Activated effector memory CD4-positive, alpha-beta T cell treated with anti-CD3 and anti-CD28 coated beads, Interleukin-2, amount 50 U/mL, for 16 hours (primary cell): ENCODE data around the gene GUCA2B.

ENCODE experiments used
- DNase-seq: peaks from one replicate; pipeline ENCODE4 v3.0.0-alpha.2; 2020

GUCA2B gene

DNA sequence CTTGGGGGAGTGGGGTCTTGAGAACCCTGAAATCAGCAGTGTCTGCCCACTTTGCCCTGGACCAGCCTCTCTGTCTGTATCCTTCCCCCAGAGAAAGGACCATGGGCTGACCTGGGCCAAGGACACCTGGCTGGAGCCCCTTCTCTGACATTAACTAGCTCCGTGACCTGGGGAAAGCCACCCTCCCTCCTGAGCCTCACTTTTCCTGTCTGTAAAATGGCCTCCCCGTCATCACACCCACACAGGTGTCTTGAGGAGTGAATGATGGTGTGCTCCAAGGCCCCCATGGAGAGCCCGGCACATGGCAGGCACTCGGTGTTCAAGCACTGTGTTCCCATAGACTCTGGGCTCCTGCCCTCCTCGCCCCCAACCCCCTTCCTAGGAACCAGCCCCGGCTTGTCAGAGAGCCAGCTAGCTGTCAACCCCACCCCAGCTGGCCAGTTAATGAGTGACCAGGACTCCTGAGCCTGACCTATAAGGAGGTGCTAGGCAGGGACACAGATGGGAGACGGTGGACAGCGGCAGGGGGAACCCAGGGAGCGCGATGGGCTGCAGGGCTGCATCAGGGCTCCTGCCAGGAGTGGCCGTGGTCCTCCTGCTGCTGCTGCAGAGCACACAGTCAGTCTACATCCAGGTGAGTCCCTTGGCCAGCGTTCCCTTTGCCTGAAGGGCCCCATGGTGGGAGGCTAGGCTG is at the start of gene GUCA2B:
Gene GUCA2B (plus strand): TSS at position 504 of the 694 bp plus-strand sequence. CDS start 41 bp downstream, at position 545.
- no peak for DNase-seq

DNA sequence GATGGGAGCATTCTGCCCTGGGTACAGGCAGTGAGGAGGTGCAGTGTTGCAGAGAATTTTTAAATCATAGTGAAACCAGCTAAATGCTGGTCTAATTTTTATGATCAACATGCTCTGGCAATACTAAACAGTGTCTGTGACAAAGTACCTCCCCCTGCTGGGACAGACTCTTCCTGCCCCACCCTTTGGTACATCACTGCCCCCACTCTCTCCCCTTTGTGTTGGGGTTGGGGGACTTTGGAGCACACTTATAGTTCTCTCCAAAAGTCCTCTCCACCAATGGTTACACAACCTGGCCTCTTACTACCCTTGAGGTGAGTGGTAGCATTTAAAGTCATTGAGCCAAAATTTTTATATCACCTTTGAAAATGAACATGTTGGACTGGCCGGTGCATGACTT is 48.2 kb upstream of the GUCA2B start:
- DNase-seq: no peak

DNA sequence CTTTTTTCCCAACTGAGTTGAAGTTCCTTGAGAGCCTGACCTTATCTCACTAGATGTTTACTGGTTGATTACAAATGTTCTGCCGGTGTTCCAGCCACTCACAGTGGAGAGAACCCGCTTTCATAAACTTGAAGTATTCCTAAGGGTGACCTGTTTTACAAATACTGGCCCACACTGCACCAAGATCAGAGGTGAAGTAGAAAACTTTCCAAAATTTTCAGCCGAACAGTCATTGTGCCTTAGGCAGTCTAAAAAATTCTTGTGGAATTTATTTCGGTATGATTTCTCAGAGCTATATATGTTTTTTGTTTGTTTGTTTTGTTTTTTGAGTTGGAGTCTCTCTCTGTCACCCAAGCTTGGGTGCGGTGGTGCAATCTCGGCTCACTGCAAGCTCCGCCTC is 44.9 kb upstream of the GUCA2B start:
- DNase-seq: no peak

DNA sequence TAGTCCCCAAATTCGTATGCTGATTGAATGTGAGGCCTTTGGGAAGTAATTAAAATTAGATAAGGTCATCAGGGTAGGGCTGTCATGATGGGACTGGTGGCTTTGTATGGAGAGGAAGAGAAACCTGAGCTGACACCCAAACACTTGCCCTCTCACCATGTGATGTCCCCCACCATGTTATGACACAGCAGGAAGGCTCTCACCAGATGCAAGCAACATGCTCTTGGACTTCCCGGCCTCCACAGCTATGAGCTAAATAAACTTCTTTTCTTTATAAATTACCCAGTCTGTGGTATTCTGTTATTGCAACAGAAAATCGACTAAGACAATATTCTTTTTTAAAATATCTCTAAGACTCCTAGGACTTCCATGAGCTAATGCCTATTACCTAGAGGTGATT is 43.6 kb upstream of the GUCA2B start:
- DNase-seq: no peak

DNA sequence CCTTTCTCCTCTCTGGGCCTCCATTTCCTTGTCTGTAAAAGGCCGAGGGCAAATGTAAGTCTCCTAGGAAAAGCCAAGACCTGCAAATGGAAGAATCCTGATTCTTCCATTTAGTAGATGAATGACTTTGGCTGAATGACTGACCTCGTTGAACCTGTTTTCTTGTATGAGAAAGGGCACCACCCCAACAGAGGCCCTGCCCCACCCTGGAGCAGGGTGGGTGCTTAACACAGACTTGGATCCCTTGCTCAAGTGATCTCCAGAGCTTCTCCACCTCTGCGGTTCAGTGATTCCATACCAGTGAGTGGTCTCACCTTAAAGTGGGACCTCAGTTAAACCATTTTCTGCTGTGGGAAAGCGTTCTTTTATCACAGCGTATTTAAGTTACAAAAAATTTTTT is 39.0 kb upstream of the GUCA2B start:
- no peak for DNase-seq

DNA sequence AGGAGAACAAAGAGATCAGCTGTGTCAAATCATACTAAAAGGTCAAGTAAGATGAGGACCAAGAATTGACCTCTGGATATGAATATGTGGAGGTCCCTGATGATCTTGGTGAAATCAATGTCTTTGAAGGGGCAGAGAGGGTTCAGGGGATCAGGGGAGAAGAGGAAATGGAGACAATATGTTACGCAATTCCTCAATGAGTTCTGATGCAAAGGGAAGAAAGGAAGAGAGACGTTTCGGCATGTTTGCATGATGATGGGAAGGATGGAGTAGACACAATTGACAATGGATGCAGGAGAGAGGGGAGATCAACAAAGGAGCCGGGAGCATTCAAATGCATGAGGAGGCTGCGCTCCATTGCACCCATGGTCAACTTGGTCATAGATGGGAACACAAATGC is 36.0 kb upstream of the GUCA2B start:
- no peak for DNase-seq

DNA sequence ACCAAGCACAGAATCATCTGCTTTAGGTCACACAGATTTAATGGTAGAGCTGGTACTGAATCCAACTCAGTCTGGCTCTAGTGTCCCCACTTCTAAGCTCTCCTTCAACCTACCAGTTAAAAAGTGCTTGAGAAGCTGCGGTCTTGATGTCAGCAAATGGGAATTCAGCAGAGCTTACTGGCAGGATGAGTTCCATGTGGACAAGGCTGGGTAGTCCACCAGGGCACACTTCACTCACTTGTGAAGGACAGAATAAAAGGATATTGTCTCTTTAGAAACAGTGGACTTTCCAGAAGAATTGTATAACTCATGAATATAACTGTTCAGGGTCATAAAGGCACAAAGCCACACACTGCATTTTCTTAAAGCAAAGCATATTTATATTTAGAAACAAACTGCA is 35.1 kb upstream of the GUCA2B start:
- no peak for DNase-seq

DNA sequence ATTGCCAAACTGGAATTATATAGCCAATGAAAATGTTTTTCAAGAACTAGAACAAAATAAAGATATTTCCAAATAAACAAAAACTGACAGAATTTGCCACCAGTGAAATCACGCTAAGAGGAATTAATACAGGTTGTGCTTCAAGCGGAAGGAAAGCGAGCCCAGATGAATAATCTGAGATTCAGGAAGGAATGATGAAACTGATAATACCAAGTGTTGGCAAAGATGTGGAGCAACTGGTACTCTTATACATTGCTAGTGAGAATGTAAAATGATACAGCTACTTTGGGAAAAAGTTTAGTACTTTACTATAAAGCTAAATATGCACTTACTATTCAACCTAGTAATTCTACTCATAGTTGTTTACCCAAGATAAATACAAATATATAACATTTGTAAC is 30.8 kb upstream of the GUCA2B start:
- DNase-seq: no peak

DNA sequence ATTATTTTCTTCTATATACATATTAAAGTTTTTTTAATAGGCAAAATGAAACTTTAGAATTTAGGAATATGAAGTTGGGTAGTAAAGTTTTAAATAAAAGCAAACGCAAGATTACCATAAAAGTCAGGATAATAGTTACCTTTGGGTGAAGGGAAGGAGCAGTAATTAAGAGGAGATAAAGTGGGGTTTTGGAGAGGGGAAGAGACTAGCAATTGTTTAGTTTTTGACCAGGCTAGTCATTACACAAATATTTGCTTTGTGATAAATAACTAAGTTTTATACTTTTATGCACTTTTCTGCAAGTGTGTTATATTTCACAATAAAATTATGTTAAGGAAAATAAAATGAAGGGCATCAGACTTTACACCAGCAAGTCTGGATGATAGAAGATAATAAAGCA is 27.7 kb upstream of the GUCA2B start:
- no peak for DNase-seq

DNA sequence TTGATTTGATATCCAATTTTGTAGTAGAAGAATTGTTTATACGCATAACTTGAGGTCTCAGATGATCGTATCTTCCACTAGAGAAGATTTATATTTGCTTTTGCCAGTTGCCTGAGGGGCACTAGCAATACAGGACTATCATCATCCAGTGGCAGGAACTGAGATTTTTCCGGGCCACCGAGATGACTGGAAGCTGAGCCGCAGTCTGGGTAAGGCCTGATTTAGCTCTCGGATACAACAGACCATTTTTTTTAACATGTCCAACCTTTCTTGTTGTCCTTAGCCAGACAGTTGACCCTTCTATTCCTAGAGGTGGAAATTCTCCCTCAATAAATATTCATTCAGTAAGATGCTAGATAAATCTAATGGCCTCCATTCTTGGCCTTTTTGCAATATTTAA is 25.4 kb upstream of the GUCA2B start:
- no peak for DNase-seq

DNA sequence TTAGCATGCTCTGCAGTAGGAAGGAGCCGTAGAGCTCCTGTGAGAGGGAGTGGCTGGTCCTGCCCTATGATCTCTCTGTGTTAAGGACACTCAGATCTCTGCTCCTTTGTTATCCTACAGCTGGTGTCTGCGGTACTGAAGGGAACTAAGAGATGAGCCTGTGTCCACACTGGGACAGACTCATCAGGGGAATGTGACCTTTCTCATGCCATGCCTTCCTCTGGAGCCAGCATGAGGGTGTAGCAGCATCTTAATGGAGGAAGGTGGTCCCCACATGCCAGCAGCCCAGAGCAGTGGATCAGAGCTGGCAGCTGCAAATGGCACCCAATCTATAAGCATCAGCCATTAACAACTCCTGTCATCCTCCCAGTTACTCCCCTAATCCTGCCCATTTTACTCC is 24.7 kb upstream of the GUCA2B start:
- no peak for DNase-seq

DNA sequence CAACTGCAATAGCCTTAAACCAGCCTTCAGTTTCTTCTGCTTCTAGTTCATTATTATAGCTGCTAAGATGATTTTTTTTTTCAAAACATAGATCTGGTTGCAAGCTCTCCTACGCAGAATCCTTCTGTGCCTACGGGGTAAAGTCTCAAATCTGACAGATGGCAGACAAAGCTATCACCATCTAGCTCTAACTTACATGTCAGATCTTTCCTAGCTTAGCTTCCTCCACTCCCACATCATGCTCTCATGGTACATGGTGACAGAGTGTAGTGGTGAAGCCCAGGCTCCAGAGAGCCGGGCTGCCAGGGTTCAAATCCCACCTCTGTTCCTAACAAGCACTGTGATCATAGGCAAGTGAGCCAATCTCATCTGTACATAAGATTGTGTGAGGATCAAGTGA is 24.2 kb upstream of the GUCA2B start:
- DNase-seq: no peak

DNA sequence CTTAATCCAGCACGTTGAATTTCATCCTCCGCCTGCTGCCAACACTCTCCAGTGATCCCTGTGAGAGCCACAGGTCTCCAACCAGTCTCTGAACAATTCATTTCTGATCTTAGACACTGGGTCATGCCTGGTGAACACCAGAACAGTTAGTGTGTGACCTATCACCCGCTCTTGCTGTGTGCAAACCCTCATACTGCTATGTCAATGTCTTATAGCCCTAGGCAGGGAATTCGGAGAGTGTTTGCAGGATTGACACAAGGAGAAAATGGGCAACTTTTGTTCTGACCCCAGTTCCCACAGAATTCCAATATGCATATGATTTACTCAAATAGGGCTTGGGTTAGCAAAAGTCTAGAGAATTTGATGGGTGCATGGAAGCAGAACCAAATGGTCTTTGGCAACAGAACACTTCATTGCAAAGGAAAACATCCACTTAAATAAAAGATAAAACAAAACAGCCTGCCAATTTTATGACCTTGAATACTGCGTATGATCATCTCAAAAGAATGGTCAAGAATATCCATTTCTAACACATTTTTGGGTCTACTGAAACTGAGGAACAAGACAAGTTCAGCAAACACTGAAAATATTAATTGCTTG is 23.0 kb upstream of the GUCA2B start:
- DNase-seq: no peak

DNA sequence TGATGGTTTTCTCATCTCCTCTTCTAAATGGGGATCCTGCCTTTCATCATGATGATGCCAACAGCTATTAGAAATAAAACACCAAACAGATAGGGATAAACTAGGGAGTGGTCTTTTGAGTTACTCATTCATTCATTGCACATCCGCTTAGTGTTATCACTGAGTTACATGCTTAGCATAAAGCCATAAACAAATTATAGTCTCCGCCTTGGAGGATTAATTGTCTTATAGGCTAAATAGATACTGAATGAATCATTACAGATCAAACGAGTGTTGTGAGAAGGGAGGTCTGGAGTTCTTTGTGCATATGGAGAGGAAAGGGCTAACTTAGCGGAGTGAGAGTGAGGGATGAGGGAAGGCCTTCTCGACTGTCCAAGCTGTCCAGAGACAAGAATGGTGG is 19.8 kb upstream of the GUCA2B start:
- DNase-seq: no peak

DNA sequence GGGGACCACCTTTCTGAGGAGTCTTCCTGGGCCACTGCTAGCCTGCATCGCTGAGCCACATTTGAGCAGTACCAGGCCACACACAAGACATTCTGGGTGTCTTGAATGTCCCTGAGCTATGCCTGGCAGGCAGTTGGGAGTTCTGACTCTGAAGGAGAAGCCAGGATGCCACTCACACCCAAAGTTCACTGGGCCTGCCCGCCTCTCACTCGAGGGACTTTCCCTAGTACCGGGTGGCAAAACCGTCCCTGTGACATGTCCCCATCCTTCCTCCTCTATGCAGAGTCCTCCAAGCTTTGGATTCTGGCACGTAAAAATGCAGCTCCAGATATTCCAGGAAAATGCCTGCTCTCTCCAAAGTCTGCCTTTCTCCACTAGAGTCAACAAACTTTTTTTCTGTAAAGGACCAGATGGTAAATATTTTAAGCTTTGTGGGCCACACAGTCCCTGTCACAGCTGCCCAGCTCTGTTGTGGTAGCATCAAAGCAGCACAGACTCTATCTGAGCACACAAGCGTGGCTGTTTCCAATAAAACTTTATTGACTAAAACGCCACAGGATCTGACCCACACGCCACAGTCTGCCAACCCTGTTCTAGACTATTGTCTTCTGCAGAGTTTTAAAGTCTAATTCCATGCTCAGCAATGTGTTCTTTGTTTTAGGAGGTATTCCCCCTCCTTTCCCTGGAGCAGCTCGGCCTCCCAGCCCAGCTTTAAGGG is 19.2 kb upstream of the GUCA2B start:
- DNase-seq: no peak

DNA sequence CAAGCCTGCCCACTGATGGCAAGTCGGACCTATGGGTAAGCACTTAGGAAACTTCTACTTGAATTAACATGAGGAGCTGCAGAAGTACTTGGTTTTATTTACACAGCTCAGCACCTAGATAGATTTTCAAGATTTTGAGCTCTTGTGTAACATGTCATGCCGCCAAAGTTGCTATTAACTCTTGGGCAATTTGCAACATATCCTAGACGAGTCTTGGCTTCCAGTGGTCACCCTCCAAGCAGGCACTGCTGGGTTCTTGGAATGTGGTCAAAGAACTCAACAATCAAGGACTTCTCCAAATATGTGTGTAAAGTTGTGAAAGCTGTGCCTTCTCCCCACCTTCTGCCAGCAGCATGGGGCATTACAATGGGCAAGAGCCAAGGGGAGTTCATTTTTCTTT is 17.8 kb upstream of the GUCA2B start:
- no peak for DNase-seq

DNA sequence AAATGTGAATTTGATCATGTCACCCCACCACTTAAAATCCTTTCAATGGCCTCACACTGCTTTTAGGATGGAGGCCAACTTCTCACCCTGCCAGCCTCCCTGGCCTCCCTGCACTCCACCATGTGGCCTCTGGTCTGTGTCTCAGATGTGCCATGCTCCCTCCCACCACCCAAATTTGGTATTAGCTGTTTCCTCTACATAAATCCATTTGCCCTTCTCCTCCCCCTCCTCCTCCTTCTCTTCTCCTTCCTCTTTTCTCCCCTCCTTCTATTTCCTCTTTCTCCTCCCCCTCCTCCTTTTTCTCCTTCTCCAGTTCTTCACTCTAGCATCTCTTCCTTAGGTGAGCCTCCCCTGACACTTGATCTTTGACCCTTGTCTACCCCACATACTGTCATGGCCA is 16.7 kb upstream of the GUCA2B start:
- no peak for DNase-seq

DNA sequence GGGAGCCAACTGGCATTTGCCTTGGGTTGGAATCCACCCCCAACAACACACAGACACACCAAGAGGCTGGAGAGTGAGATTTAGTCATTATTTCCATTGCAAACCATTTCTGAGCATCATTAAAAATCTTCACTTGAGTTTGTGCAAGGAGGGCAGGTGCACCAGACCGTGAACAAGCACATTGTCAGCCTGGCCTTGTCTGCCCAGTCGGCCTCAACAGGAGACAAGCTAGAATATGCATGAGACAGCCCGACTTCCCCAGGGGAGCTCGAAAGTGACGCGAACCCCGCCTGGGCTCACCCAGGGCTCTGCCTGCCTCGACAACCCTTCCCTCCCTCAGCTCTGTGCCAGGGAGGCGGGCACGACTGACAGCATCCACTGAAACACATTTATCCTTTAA is 15.4 kb upstream of the GUCA2B start:
- no peak for DNase-seq

DNA sequence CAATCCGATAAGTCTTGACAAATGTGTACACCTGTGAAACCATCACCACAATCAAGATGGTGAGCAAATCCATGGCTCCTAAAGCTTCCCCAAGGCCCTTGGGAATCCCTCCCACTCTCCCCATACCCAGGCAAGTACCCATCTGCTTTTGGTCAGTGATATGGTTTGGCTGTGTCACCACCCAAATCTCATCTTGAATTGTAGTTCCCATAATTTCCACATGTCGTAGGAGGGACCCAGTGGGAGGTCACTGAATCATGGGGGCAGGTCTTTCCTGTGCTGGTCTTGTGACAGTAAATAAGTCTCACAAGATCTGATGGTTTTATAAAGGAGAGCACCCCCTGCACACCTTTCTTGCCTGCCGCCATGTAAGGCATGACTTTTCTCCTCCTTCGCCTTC is 14.6 kb upstream of the GUCA2B start:
- DNase-seq: no peak

DNA sequence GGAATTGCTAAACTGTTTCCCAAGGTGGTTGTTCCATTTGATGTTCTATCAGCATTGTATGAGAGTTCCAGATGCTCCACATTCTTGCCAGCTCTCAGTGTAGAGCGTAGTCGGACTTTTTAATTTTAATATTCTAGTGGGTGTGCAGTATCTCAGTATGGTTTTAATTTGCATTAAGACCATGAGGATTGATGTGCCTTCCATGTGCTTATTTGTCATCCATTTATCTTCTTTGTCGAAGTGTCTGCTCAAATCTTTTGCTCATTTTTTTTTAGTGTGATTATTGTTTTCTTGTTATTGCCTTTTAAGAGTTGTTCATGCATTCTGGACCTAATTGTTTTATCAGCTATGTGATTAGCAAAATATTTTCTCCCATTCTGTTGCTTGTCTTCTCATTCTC is 13.8 kb upstream of the GUCA2B start:
- DNase-seq: no peak

DNA sequence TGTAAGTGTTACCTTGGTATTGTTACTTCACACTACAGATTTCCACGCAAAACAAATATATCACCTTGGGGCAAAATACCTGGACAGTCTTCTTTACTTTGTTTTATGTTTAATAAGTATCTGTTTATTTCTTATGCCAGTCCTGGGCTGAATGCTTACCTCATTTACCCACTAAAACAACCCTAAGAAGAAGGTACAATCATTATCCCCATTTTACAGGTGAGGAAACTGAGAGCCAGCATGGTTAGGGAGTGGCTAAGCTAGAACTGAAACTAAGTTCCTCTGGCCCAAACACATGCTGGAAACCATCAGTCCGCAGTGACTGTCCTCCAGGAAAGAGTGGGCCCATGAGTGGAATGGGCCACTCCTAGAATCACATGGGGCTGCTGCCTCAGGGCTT is 13.0 kb upstream of the GUCA2B start:
- no peak for DNase-seq

DNA sequence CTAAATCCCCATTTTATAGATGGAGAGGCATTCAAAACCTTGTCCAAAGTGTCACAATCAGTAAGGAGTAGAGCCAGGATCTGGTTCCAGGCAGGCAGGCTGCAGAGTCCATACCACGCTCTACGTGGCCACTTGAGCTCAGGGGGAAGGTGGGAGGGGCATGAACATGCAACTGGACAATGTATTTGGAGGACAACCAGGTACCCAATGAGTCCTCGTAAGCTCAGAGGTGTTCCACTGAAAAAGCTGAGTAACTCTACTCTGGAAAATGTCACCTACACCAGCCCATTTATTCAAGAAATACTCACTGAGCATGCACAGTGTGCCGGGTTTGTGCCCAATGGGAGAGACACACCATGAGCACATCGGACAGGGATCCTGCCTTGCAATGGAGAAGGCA is 11.2 kb upstream of the GUCA2B start:
- no peak for DNase-seq

DNA sequence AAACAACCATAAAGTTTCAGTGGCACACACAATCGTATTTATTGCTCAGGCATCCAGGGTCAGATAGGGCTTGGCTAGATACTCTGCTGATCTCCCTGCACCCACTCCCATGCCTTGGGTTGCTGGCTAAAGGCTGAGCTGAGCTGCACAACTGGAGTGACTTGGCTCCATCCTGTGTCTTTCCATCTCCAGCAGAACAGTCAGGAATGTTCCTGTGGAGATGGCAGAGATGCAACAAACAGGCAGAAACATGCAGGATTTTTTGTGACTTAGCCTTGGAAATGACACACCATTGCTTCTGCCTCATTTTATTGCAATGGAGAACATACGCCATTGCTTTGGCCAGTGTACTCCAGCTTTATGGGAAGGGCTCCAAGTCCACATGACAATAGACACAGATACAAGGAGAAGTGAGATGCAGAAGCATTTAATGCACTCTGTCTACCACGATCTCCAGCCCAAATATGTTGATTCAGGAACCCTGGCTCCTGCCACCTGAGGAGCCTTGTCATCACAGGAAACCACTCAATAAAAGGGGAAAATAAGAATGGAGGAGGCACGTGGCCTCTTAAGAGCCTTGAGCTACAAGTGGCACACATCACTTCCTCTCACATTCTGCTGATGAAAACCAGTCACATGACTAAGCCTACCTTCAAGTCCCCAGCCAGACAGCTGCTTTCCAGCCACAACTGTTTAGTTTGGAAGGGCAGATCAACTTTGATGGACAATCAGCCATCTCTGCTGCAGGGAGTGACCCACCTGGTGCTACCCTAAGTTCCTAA is 10.1 kb upstream of the GUCA2B start:
- no peak for DNase-seq
